ENCODE results near the gene OR5I1. TPM values are rescaled to one million over a fixed set of nuclear protein-coding genes. Genes with fewer than 3 reads are reported as not detected.
A peak's percentile ranks its signal among the peaks of the same experiment; 100 is the strongest.
"Not testable (repeated sequence)": the region's sequence is repeated elsewhere in the genome, so short reads cannot be mapped to it uniquely, and the experiment has no call there.

Gene OR5I1
- polyA plus RNA-seq (ENCODE audit: insufficient read length in 12 of 12), result not detected
- long read RNA-seq, donor 1, result 0 reads
- long read RNA-seq, donor 2, result 0 reads
- long read RNA-seq, donor 3, result 0 reads
- long read RNA-seq, donor 4, result 0 reads
- long read RNA-seq, donor 5, result 0 reads
- long read RNA-seq, donor 6, result 0 reads
- long read RNA-seq, donor 7, result 0 reads
- long read RNA-seq, donor 8, result 0 reads
- long read RNA-seq, donor 9, result 0 reads
- long read RNA-seq, donor 10, result 0 reads
- long read RNA-seq, donor 11, result 0 reads

DNA sequence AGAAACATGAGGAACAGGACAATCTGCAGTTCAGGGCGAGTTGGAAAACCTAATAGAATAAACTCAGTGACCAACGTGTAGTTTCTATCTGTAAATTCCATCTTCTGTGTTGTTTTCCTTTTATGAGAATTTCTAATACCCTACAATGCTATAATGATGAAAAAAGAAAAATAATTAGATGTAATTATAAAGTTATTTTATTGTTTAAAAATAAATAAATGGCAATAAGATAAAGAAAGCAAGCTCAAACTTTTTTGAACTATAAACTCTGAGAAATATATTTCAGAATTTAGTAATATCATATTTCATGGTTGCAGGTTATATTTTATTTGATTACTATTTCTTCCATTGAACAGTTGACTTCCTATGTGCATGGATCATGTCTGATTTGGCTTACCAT lies at the start of gene OR5I1:
TSS of gene OR5I1 (minus strand) at position 101 of the 400 bp plus-strand sequence. CDS start at position 101, 0 bp downstream.
- no peak for DNase-seq

DNA sequence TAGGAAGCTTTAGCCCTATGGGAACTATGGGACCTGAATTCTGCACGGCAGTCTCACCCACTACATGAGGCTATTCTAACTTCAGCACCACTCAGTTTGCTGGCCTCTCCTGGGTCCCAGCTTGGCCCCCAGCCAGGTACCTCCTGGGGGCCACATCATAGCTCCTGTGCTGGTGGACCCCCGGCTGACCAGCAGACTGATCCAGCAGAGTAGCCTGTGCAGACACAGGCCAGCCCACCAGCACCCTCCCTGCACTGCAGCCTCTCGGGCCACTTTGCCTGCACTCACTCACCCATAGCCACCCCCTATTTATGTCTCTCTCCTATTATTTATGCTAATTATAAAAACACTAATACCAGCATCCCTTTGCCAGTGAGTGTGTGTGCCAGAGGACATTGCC lies 34.7 kb upstream of the OR5I1 start:
- no peak for DNase-seq

DNA sequence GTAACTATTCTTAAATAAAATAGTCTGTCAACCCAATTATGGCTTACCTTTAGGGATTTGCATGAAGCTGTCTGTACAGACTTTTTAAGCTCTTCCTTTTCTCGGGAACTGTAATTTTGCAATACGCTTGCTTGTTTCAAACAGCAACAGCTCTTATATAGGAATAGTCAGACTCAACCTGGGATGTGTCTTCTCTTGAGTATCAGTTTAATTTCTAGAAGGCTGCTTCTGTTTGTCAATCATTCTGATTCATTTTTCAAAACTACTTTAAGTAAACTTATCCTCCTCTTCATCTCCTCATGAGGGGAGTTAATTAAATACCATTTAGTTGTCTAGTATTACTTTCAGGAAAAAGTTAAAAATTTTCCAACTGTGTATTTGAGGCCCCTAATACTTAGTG lies 33.6 kb upstream of the OR5I1 start, which contains the start of gene OR10AG1:
TSS of gene OR10AG1 (minus strand) at position 101 of the 400 bp plus-strand sequence. CDS start at position 63, 38 bp downstream.
- no peak for DNase-seq

DNA sequence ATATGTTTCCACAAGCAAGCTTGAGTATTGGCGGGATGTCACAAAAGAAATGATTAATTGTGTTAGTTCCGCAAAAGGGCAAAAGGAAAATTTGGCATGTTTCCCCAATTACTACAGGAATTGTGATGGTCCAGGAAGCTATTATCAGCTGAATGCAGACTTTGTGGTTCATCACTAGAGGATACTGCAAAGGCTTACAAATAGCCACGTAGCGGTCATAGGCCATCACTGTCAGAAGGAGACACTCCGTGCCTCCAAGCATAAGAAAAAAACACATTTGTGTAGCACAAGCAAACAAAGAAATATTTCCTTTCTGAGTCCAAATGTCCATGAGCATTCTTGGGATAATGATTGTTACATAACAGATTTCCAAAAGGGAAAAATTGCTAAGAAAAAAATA lies 31.7 kb upstream of the OR5I1 start:
- no peak for DNase-seq

DNA sequence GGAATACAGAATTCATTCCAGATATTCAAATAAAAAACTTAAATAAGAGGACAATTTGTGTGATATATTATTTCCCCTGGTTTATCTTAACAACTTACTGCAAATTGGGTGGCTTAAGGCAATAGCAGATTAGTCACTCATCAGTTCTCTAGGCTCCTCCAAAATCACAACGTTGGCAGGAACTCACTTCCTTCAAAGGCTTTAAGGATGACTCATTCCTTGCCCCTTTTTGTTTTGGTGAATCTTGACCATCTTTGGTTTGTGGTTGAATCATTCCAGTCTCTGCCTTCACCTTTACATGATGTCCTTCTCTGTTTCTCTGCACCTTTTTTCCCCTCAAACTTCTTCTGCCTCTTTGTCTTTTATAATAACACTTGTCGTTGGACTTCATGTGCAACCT lies 30.2 kb upstream of the OR5I1 start:
- no peak for DNase-seq

DNA sequence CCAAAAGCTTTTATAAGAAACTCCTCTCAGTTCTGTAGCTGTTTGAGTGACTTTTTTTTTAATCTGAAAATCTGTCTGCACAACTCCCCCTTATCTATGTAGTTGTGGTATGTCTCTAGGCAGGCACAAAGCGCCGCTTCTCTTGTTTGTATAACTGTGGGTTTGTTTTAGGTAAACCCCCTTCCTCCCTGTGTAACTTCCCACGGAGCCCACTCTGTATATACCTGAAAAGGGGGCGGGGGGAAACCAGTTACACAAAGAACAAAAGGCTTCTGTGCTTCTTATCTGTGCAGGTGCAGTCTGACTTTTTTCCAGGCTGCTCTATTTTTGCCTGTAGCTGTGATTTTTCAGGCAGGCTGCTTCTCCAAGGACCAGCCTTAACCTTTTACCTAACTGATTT lies 20.3 kb upstream of the OR5I1 start:
- DNase-seq, result no peak

DNA sequence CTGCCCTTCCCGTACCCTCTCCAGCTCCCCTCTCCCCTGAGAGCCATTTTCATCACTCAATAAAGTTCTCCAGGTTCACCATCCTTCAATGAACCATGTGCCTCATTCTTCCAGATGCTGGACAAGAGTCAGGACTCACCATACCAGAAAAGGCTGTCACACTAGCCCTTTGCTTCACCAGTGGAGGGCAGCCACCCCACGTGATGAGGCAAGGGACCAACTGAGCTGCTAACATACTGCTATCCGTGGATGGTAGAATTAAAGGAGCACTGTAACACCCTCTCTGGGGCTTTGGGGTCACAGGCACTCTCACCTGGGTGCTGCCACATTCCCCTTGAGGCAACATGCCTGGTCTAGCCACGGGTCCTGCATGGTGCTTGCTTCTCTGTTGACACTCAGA lies 13.1 kb upstream of the OR5I1 start:
- no peak for DNase-seq

DNA sequence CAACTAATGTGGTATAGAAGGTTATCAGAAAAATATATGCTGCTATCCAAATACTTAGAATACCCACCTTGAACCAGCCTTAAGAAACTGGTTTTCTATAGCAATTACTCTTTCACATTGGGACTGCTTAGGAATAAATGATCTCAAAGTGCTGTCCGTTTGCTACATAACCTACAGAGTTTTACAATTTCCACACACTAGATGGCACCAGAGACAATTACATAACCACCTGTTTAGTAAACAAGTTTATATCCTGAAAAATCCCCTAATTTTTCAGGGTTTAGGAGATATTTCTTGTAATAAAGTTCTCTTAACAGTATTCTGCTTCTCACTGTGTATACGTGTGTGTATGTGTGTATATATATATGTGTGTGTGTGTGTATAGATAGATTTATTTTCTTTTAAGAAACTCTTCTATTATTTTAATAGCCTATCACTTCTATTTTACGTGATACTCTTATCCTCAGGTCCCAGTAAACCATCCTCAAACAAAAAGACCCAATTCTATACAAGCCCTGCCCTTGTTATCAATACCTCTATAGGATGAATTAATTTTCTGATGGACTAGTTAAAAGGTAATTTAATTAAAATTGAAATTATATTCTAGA lies 6.7 kb upstream of the OR5I1 start:
- DNase-seq, result peak; percentile 11

DNA sequence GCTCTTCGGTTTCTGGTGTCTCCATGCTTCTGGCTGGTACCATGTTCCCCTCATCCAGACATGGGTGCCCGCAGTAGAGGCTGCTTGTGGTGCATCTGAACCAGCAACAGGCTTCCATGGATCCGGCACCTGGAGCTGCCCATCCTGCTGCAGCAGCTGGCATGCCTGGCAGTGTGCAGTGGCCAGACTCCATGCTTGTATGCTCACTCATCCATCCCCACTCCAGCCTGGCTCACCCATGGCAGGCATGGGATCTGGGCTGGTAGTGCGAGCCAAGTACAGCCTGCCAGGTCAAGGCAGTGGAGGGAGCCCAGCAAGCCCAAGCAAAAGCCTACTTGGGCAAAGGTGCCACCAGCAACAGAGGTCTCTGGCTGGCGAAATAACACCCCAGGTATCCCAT lies 15.7 kb downstream of the OR5I1 start:
- DNase-seq, result no peak

DNA sequence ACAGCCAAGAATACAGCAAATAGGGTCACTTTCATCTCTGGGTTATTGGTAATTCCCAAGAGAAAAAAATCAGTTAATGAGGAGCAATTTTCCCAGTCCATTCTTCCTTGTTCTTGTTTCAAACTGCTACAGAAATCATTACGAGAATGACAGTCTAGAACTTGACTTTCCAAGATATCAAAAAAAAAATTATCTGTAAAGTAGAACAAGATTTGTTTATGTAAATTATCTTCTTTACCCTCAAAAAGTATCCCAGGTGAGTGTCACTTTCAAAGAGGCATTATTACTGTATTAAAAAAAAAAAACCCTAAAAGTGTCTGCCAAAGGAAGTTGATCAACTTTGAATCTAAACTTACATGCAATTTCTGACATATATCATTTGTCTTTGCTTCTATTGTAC lies 21.7 kb downstream of the OR5I1 start, which contains the start of gene OR5W2:
TSS of gene OR5W2 (minus strand) at position 101 of the 400 bp plus-strand sequence. CDS start at position 101, 0 bp downstream.
- DNase-seq, result no peak

DNA sequence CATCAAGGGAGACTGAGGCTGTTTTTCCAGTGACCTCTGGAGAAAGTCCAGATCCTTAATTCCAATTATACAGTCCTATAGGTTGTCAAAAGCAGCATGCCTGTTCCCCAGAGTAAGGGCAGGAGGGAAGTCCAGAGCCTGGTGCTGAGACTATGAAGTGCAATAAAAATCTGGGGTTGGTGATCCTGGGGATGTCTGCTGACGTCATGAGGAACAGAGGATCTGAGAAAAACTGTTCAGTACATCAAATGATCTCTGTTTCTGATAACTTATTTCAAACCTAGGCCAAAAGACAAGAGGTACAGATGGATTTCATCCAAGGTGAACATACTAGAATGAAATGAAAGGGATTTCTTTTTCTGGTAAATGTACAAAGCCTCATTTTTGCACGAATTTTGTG lies 33.9 kb downstream of the OR5I1 start:
- DNase-seq, result no peak

DNA sequence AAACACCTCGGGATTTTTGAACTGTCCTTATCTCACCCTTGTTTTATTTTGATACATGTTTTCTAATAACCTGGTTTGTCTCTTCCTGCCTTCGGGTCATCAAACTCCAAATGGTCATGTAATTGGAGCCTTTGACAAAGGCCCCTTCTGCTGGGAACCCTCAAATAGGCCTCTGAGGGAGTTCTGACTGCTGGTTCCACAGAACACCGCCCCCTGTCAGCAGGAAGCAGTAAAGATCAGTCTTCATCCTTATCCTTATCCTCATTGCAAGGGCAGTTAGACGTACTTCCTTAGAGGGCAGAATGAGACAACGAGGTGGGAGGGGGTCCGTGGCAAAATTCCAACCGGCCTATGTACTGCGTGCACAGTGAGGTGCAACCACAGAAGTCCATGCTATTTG lies 41.0 kb downstream of the OR5I1 start:
- DNase-seq, result no peak

DNA sequence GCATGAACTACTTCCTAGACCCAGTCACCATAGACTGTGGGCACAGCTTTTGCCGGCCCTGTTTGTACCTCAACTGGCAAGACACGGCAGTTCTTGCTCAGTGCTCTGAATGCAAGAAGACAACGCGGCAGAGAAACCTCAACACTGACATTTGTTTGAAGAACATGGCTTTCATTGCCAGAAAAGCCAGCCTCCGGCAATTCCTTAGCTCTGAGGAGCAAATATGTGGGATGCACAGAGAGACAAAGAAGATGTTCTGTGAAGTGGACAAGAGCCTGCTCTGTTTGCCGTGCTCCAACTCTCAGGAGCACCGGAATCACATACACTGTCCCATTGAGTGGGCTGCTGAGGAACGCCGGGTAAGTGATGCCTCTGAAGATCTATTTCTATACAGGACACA lies 50.7 kb downstream of the OR5I1 start:
- DNase-seq, result not testable (repeated sequence)

Other genes with a start within 250 kb of the OR5I1 start
- not detected for gene OR5D13, start 163.0 kb downstream of the OR5I1 start, polyA plus RNA-seq (ENCODE audit: insufficient read length in 12 of 12)
- gene OR5D14, start 140.8 kb downstream of the OR5I1 start, polyA plus RNA-seq (ENCODE audit: insufficient read length in 12 of 12), result not detected
- not detected for gene OR5L1, start 125.0 kb downstream of the OR5I1 start, polyA plus RNA-seq (ENCODE audit: insufficient read length in 12 of 12)
- not detected for gene OR5D18, start 116.8 kb downstream of the OR5I1 start, polyA plus RNA-seq (ENCODE audit: insufficient read length in 12 of 12)
- not detected for gene OR5L2, start 109.2 kb downstream of the OR5I1 start, polyA plus RNA-seq (ENCODE audit: insufficient read length in 12 of 12)
- gene OR5D16, start 97.6 kb downstream of the OR5I1 start, polyA plus RNA-seq (ENCODE audit: insufficient read length in 12 of 12), result not detected
- gene TRIM51, start 53.1 kb downstream of the OR5I1 start, polyA plus RNA-seq (ENCODE audit: insufficient read length in 12 of 12), result not detected
- not detected for gene OR5W2, start 21.8 kb downstream of the OR5I1 start, polyA plus RNA-seq (ENCODE audit: insufficient read length in 12 of 12)
- not detected for gene OR10AG1, start 33.5 kb upstream of the OR5I1 start, polyA plus RNA-seq (ENCODE audit: insufficient read length in 12 of 12)
- not detected for gene OR5F1, start 58.2 kb upstream of the OR5I1 start, polyA plus RNA-seq (ENCODE audit: insufficient read length in 12 of 12)
- under 1 TPM in 5 of 12 donors, not detected in 7; 0.01 to 0.07 (median 0.03) TPM for gene OR5AS1, start 91.3 kb upstream of the OR5I1 start, polyA plus RNA-seq (ENCODE audit: insufficient read length in 12 of 12)
- not detected for gene OR8I2, start 156.9 kb upstream of the OR5I1 start, polyA plus RNA-seq (ENCODE audit: insufficient read length in 12 of 12)
- under 1 TPM in 1 of 12 donors, not detected in 11; 0.05 TPM for gene OR8H2, start 167.3 kb upstream of the OR5I1 start, polyA plus RNA-seq (ENCODE audit: insufficient read length in 12 of 12)
- not detected for gene OR8H3, start 186.0 kb upstream of the OR5I1 start, polyA plus RNA-seq (ENCODE audit: insufficient read length in 12 of 12)
- not detected for gene OR8J3, start 203.8 kb upstream of the OR5I1 start, polyA plus RNA-seq (ENCODE audit: insufficient read length in 12 of 12)
- gene OR8K5, start 223.9 kb upstream of the OR5I1 start, polyA plus RNA-seq (ENCODE audit: insufficient read length in 12 of 12), result not detected
- gene OR5J2, start 240.2 kb upstream of the OR5I1 start, polyA plus RNA-seq (ENCODE audit: insufficient read length in 12 of 12), result not detected

All from muscle of arm (tissue), 14 donors.